ENCODE measurements around the gene SGK1. TPM values are rescaled to one million over a fixed set of nuclear protein-coding genes. Genes with fewer than 3 reads are reported as not detected.

The SGK1 gene
- total and polyA plus RNA-seq, 10 of the 15 experiments (the other 5 are each of a cell fraction or from before 2014, with no cell fraction given): 0.62 to 5.1 (median 2.9) TPM

DNA sequence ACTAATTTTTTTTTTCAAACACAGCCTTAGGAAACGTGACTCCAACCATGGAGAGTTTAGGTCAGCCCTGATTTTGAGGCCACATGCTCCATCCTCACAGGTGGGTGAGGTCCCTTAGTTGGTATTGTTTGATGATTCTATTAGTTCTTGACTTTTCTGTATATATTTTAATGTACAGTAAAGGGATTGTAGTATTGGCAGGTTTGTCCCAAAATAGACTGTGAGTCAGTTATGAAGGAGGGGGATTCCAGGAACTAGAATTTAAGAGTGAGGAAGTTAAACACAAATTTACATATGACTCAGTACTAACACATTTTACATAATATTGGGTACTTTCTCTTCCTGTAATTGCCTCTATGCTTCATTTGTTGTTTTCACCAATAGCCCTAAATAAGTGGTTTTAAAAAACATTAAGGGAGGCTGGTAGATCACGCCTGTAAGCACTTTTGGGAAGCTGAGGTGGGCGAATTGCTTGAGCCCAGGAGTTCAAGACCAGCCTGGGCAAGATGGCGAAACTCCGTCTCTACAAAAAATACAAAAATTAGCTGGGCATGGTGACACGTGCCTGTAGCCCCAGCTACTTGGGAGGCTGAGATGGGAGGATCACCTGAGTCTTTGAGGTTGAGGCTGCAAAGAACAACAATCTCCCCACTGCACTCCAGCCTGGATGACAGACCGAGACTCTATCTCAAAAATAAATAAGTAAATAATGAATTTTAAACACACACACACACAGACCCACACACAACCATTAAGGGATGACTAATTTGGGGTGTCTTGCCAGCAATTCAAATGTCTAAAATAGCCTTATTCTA is 81.8 kb downstream of the SGK1 start (continued):
- TF ChIP-seq CBX3 (IDR thresholded peaks at IDR 0.05; ENCODE audit: borderline replicate concordance, low read depth) (no peak), POU2F2 (IDR thresholded peaks at IDR 0.05; ENCODE audit: borderline replicate concordance, low read depth, low read length) (peak; percentile 76; the same call in 2 of the 3 replicates), CHD2 (IDR thresholded peaks at IDR 0.05; ENCODE audit: borderline replicate concordance, low read depth, low read length) (0 out of 2 replicates have a peak, but pooled peaks have one; percentile 12), JUND (IDR thresholded peaks at IDR 0.05; ENCODE audit: low read depth, low read length) (peak; percentile 70; the same call in 1 of the 2 replicates), PAX8 (IDR thresholded peaks at IDR 0.05) (no peak), RFX5 (IDR thresholded peaks at IDR 0.05; ENCODE audit: low read depth, low read length) (no peak), RELA (IDR thresholded peaks at IDR 0.05; ENCODE audit: borderline replicate concordance, partially characterized antibody) (peak; percentile 87), SPI1 (IDR thresholded peaks at IDR 0.05; ENCODE audit: borderline replicate concordance, insufficient read depth, low read depth, low read length) (peak; percentile 79), SMARCA5 (IDR thresholded peaks at IDR 0.05) (peak; percentile 83), RAD21 (IDR thresholded peaks at IDR 0.05; ENCODE audit: insufficient read depth, low read depth, low read length) (no peak)
- TF ChIP-seq, protein P1, sequence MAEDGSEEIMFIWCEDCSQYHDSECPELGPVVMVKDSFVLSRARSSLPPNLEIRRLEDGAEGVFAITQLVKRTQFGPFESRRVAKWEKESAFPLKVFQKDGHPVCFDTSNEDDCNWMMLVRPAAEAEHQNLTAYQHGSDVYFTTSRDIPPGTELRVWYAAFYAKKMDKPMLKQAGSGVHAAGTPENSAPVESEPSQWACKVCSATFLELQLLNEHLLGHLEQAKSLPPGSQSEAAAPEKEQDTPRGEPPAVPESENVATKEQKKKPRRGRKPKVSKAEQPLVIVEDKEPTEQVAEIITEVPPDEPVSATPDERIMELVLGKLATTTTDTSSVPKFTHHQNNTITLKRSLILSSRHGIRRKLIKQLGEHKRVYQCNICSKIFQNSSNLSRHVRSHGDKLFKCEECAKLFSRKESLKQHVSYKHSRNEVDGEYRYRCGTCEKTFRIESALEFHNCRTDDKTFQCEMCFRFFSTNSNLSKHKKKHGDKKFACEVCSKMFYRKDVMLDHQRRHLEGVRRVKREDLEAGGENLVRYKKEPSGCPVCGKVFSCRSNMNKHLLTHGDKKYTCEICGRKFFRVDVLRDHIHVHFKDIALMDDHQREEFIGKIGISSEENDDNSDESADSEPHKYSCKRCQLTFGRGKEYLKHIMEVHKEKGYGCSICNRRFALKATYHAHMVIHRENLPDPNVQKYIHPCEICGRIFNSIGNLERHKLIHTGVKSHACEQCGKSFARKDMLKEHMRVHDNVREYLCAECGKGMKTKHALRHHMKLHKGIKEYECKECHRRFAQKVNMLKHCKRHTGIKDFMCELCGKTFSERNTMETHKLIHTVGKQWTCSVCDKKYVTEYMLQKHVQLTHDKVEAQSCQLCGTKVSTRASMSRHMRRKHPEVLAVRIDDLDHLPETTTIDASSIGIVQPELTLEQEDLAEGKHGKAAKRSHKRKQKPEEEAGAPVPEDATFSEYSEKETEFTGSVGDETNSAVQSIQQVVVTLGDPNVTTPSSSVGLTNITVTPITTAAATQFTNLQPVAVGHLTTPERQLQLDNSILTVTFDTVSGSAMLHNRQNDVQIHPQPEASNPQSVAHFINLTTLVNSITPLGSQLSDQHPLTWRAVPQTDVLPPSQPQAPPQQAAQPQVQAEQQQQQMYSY (CRISPR knock-in tag; IDR thresholded peaks at IDR 0.05): no peak
- TF ChIP-seq, protein P2, sequence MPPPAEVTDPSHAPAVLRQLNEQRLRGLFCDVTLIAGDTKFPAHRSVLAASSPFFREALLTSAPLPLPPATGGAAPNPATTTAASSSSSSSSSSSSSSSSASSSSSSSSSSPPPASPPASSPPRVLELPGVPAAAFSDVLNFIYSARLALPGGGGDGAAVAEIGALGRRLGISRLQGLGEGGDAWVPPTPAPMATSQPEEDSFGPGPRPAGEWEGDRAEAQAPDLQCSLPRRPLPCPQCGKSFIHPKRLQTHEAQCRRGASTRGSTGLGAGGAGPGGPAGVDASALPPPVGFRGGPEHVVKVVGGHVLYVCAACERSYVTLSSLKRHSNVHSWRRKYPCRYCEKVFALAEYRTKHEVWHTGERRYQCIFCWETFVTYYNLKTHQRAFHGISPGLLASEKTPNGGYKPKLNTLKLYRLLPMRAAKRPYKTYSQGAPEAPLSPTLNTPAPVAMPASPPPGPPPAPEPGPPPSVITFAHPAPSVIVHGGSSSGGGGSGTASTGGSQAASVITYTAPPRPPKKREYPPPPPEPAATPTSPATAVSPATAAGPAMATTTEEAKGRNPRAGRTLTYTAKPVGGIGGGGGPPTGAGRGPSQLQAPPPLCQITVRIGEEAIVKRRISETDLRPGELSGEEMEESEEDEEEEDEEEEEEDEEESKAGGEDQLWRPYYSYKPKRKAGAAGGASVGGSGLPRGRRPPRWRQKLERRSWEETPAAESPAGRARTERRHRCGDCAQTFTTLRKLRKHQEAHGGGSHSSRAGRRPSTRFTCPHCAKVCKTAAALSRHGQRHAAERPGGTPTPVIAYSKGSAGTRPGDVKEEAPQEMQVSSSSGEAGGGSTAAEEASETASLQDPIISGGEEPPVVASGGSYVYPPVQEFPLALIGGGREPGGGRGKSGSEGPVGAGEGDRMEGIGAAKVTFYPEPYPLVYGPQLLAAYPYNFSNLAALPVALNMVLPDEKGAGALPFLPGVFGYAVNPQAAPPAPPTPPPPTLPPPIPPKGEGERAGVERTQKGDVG (CRISPR knock-in tag; IDR thresholded peaks at IDR 0.05): no peak
- TF ChIP-seq, protein P3, sequence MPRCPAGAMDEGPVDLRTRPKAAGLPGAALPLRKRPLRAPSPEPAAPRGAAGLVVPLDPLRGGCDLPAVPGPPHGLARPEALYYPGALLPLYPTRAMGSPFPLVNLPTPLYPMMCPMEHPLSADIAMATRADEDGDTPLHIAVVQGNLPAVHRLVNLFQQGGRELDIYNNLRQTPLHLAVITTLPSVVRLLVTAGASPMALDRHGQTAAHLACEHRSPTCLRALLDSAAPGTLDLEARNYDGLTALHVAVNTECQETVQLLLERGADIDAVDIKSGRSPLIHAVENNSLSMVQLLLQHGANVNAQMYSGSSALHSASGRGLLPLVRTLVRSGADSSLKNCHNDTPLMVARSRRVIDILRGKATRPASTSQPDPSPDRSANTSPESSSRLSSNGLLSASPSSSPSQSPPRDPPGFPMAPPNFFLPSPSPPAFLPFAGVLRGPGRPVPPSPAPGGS (IDR thresholded peaks at IDR 0.05; ENCODE audit: borderline replicate concordance, insufficient read depth, low read depth, low read length, poor library complexity, severe bottlenecking): peak; percentile 56
- TF ChIP-seq, protein P4, sequence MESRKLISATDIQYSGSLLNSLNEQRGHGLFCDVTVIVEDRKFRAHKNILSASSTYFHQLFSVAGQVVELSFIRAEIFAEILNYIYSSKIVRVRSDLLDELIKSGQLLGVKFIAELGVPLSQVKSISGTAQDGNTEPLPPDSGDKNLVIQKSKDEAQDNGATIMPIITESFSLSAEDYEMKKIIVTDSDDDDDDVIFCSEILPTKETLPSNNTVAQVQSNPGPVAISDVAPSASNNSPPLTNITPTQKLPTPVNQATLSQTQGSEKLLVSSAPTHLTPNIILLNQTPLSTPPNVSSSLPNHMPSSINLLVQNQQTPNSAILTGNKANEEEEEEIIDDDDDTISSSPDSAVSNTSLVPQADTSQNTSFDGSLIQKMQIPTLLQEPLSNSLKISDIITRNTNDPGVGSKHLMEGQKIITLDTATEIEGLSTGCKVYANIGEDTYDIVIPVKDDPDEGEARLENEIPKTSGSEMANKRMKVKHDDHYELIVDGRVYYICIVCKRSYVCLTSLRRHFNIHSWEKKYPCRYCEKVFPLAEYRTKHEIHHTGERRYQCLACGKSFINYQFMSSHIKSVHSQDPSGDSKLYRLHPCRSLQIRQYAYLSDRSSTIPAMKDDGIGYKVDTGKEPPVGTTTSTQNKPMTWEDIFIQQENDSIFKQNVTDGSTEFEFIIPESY (IDR thresholded peaks at IDR 0.05): 0 out of 2 replicates have a peak, but pooled peaks have one; percentile 36
- TF ChIP-seq, protein P5, sequence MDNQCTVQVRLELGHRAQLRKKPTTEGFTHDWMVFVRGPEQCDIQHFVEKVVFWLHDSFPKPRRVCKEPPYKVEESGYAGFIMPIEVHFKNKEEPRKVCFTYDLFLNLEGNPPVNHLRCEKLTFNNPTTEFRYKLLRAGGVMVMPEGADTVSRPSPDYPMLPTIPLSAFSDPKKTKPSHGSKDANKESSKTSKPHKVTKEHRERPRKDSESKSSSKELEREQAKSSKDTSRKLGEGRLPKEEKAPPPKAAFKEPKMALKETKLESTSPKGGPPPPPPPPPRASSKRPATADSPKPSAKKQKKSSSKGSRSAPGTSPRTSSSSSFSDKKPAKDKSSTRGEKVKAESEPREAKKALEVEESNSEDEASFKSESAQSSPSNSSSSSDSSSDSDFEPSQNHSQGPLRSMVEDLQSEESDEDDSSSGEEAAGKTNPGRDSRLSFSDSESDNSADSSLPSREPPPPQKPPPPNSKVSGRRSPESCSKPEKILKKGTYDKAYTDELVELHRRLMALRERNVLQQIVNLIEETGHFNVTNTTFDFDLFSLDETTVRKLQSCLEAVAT (IDR thresholded peaks at IDR 0.05): 0 out of 2 replicates have a peak, but pooled peaks have one; percentile 32
